A549 treated with AZD9567 at 1 μM for 4 hours (cell line): ENCODE results near the gene C1QTNF9. TPM values are rescaled to one million over a fixed set of nuclear protein-coding genes. Genes with fewer than 3 reads are reported as not detected.

Experiments used
- total RNA-seq: library from RNA; stranded (reverse); fragments of 200-300 nt; extraction: Qiagen RNA extraction; gene quantifications from 5 replicates; pipeline ENCODE4 v1.2.3, GENCODE V29; 2022; ENCODE audit not compliant: insufficient read depth

Gene C1QTNF9, protein sequence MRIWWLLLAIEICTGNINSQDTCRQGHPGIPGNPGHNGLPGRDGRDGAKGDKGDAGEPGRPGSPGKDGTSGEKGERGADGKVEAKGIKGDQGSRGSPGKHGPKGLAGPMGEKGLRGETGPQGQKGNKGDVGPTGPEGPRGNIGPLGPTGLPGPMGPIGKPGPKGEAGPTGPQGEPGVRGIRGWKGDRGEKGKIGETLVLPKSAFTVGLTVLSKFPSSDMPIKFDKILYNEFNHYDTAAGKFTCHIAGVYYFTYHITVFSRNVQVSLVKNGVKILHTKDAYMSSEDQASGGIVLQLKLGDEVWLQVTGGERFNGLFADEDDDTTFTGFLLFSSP
- total RNA-seq: not detected in 5 replicates

DNA sequence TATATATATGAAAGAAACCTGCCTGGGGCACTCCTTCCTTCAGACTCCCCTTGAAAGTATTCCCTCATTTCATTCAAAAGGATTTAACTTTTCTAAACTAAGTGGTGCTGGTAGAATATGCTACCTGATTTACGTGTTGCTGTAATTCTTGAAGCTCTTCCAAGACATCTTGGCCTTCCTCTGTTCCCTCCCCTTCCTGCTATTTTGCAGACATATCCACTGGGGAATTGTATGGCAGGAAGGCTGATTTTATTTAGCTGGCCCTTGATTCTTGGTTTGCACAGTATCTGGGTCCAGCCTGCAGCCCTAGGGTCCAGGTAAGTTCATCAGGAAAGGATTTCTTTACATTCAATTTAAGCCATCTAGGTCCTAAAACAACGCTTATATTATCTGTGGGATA lies at the start of gene C1QTNF9:
C1QTNF9 (plus strand) TSS at position 281 of the 400 bp plus-strand sequence. CDS start 6,424 bp downstream, outside the sequence.

Other genes with a start within 250 kb of the C1QTNF9 start
- gene SPATA13, start 148.9 kb upstream of the C1QTNF9 start, total RNA-seq: 5.8 to 9.0 TPM (median 7.0 TPM) in 5 replicates
- 34.9 to 47.1 TPM (median 40.9 TPM) in 5 replicates for gene PARP4, start 203.2 kb downstream of the C1QTNF9 start, total RNA-seq